ENCODE results near the gene CSRP1. TPM values are rescaled to one million over a fixed set of nuclear protein-coding genes. Genes with fewer than 3 reads are reported as not detected.

Gene CSRP1
- polyA plus RNA-seq = 4.2 and 12.1 TPM in 2 replicates
- polyA minus RNA-seq = 3.9 and 5.6 TPM in 2 replicates

GRCh38 chr1:201506557-201507359, at the start of gene CSRP1:
CSRP1 (minus strand) TSS chr1:201507123; CDS start chr1:201496303, 10,820 bp downstream.
- H3F3A ChIP-seq (ENCODE audit: insufficient read depth, low read length, poor library complexity, severe bottlenecking) = no peaks in the 10 kb centered on the region
- H3K27me3 ChIP-seq (ENCODE audit: insufficient read depth, low read depth, low read length) = peaks cover 17% of the 10 kb centered on the region
- no peak for TF ChIP-seq TAF1 (IDR thresholded peaks at IDR 0.05; ENCODE audit: low read depth)
- no peak for TF ChIP-seq CTCF (IDR thresholded peaks at IDR 0.05; ENCODE audit: poor library complexity, severe bottlenecking)
- TF ChIP-seq RAD21 (conservative IDR thresholded peaks at IDR 0.05) = no peak
- no peak for TF ChIP-seq MXI1 (conservative IDR thresholded peaks at IDR 0.05; ENCODE audit: poor library complexity, severe bottlenecking)
- TF ChIP-seq EP300 (conservative IDR thresholded peaks at IDR 0.05; ENCODE audit: poor library complexity, severe bottlenecking) = no peak
- no peak for TF ChIP-seq EZH2 (IDR thresholded peaks at IDR 0.05; ENCODE audit: borderline replicate concordance, insufficient read depth, low read length, poor library complexity, severe bottlenecking)
- no peak for TF ChIP-seq SMC3 (conservative IDR thresholded peaks at IDR 0.05; ENCODE audit: poor library complexity)
- no peak for TF ChIP-seq REST (IDR thresholded peaks at IDR 0.05; ENCODE audit: borderline replicate concordance)
- no peak for TF ChIP-seq POLR2AphosphoS5 (IDR thresholded peaks at IDR 0.05)
- H3K9me2 ChIP-seq (ENCODE audit: insufficient read depth, low read length) = no peaks in the 10 kb centered on the region
- no peaks in the 10 kb centered on the region for H4K20me1 ChIP-seq (ENCODE audit: insufficient read depth)
- no peaks in the 10 kb centered on the region for H3K36me3 ChIP-seq (ENCODE audit: insufficient read depth, low read length)
- peak within 1 kb of the TSS; percentile 9 for H3K9ac ChIP-seq (ENCODE audit: low read length)
- H3K79me2 ChIP-seq (replicated peaks; ENCODE audit: insufficient read depth, low read length) = no peaks in the 10 kb centered on the region
- no peaks in the 10 kb centered on the region for H3K9me3 ChIP-seq (ENCODE audit: low read length)
- H3K4me2 ChIP-seq (ENCODE audit: low read length) = no peak within 1 kb of the TSS
- no peak within 1 kb of the TSS for H3K27ac ChIP-seq (ENCODE audit: low read length)
- H3K4me3 ChIP-seq (ENCODE audit: low read length) = peak within 1 kb of the TSS; percentile 55
- H2AFZ ChIP-seq (ENCODE audit: low read depth, low read length) = no peak within 1 kb of the TSS

GRCh38 chr1:201555593-201555945, 48.6 kb upstream of the CSRP1 start:
- H3K79me2 ChIP-seq (replicated peaks; ENCODE audit: insufficient read depth, low read length) = no peaks in the 10 kb centered on the region
- no peaks in the 10 kb centered on the region for H3K36me3 ChIP-seq (ENCODE audit: insufficient read depth, low read length)
- H3K4me3 ChIP-seq (ENCODE audit: low read length) = no peak overlapping the region
- no peaks in the 10 kb centered on the region for H3K9me3 ChIP-seq (ENCODE audit: low read length)
- H3K27ac ChIP-seq (ENCODE audit: low read length) = no peak overlapping the region
- no peak overlapping the region for H3K4me2 ChIP-seq (ENCODE audit: low read length)
- H3K9me2 ChIP-seq (ENCODE audit: insufficient read depth, low read length) = no peaks in the 10 kb centered on the region
- TF ChIP-seq CTCF (IDR thresholded peaks at IDR 0.05; ENCODE audit: poor library complexity, severe bottlenecking) (no peak), POLR2AphosphoS5 (IDR thresholded peaks at IDR 0.05) (no peak), EP300 (conservative IDR thresholded peaks at IDR 0.05; ENCODE audit: poor library complexity, severe bottlenecking) (no peak)
- no peak overlapping the region for H2AFZ ChIP-seq (ENCODE audit: low read depth, low read length)
- H3K27me3 ChIP-seq (ENCODE audit: insufficient read depth, low read depth, low read length) = no peaks in the 10 kb centered on the region
- no peak overlapping the region for H3K9ac ChIP-seq (ENCODE audit: low read length)
- H3F3A ChIP-seq (ENCODE audit: insufficient read depth, low read length, poor library complexity, severe bottlenecking) = no peaks in the 10 kb centered on the region
- H4K20me1 ChIP-seq (ENCODE audit: insufficient read depth) = no peaks in the 10 kb centered on the region
